ENCODE results near the gene CNTN1.

- no peak for TF ChIP-seq CTCF (IDR thresholded peaks at IDR 0.05)
- TF ChIP-seq POLR2A (IDR thresholded peaks at IDR 0.05) = no peak
Observed at GRCh38 chr12:41019461-41019860, 327.2 kb downstream of the CNTN1 start.

All from lower leg skin (tissue), 3 donors.